ENCODE results near the gene IRF9.

Gene IRF9

GRCh38 chr14:24138396-24139271, 22.4 kb upstream of the IRF9 start:
- H3K27me3 ChIP-seq (replicated peaks; ENCODE audit: control insufficient read depth, insufficient read depth, low read length, poor library complexity, severe bottlenecking): no peaks in the 10 kb centered on the region
- no peak for DNase-seq
- H3K4me1 ChIP-seq (ENCODE audit: control insufficient read depth, insufficient read depth, low read length, poor library complexity, severe bottlenecking): peaks cover 41% of the 10 kb centered on the region
- H3K36me3 ChIP-seq (ENCODE audit: control insufficient read depth, insufficient read depth, low read length): peaks cover 23% of the 10 kb centered on the region
- H3K4me3 ChIP-seq (ENCODE audit: insufficient read depth, low read depth, low read length, poor library complexity, severe bottlenecking): no peak overlapping the region
- H3K9me3 ChIP-seq (ENCODE audit: control insufficient read depth, low read length): no peaks in the 10 kb centered on the region
- H3K27ac ChIP-seq (ENCODE audit: insufficient read depth, low read length, poor library complexity, severe bottlenecking): no peak overlapping the region

GRCh38 chr14:24139272-24139934, 21.7 kb upstream of the IRF9 start:
- Histone ChIP-seq H3K27me3 (replicated peaks; ENCODE audit: control insufficient read depth, insufficient read depth, low read length, poor library complexity, severe bottlenecking) (no peaks in the 10 kb centered on the region), H3K4me1 (ENCODE audit: control insufficient read depth, insufficient read depth, low read length, poor library complexity, severe bottlenecking) (peaks cover 41% of the 10 kb centered on the region), H3K27ac (ENCODE audit: insufficient read depth, low read length, poor library complexity, severe bottlenecking) (no peak overlapping the region), H3K36me3 (ENCODE audit: control insufficient read depth, insufficient read depth, low read length) (peaks cover 30% of the 10 kb centered on the region), H3K4me3 (ENCODE audit: insufficient read depth, low read depth, low read length, poor library complexity, severe bottlenecking) (no peak overlapping the region), H3K9me3 (ENCODE audit: control insufficient read depth, low read length) (no peaks in the 10 kb centered on the region)
- no peak for DNase-seq

- peaks cover 46% of the 10 kb centered on the region for H3K4me1 ChIP-seq (ENCODE audit: control insufficient read depth, insufficient read depth, low read length, poor library complexity, severe bottlenecking)
- peak within 1 kb of the TSS; percentile 77 for H3K27ac ChIP-seq (ENCODE audit: insufficient read depth, low read length, poor library complexity, severe bottlenecking)
- H3K9me3 ChIP-seq (ENCODE audit: control insufficient read depth, low read length): no peaks in the 10 kb centered on the region
- H3K27me3 ChIP-seq (replicated peaks; ENCODE audit: control insufficient read depth, insufficient read depth, low read length, poor library complexity, severe bottlenecking): no peaks in the 10 kb centered on the region
- DNase-seq: peak; percentile 99 to 100 (median 100)
- peak within 1 kb of the TSS; percentile 84 for H3K4me3 ChIP-seq (ENCODE audit: insufficient read depth, low read depth, low read length, poor library complexity, severe bottlenecking)
- H3K36me3 ChIP-seq (ENCODE audit: control insufficient read depth, insufficient read depth, low read length): peaks cover 30% of the 10 kb centered on the region
Observed at GRCh38 chr14:24141097-24141880, 19.8 kb upstream of the IRF9 start, which contains the start of gene EMC9. TSS of gene EMC9 (minus strand) at chr14:24141591. CDS start at chr14:24141304, 287 bp downstream.

GRCh38 chr14:24143511-24143910, 17.6 kb upstream of the IRF9 start:
- Histone ChIP-seq H3K27me3 (replicated peaks; ENCODE audit: control insufficient read depth, insufficient read depth, low read length, poor library complexity, severe bottlenecking) (no peaks in the 10 kb centered on the region), H3K4me1 (ENCODE audit: control insufficient read depth, insufficient read depth, low read length, poor library complexity, severe bottlenecking) (peaks cover 36% of the 10 kb centered on the region), H3K9me3 (ENCODE audit: control insufficient read depth, low read length) (no peaks in the 10 kb centered on the region), H3K36me3 (ENCODE audit: control insufficient read depth, insufficient read depth, low read length) (peaks cover 19% of the 10 kb centered on the region), H3K27ac (ENCODE audit: insufficient read depth, low read length, poor library complexity, severe bottlenecking) (no peak overlapping the region), H3K4me3 (ENCODE audit: insufficient read depth, low read depth, low read length, poor library complexity, severe bottlenecking) (no peak overlapping the region)
- DNase-seq: no peak

GRCh38 chr14:24144451-24144850, 16.6 kb upstream of the IRF9 start:
- Histone ChIP-seq H3K27ac (ENCODE audit: insufficient read depth, low read length, poor library complexity, severe bottlenecking) (no peak overlapping the region), H3K4me1 (ENCODE audit: control insufficient read depth, insufficient read depth, low read length, poor library complexity, severe bottlenecking) (peaks cover 37% of the 10 kb centered on the region), H3K36me3 (ENCODE audit: control insufficient read depth, insufficient read depth, low read length) (peaks cover 18% of the 10 kb centered on the region), H3K27me3 (replicated peaks; ENCODE audit: control insufficient read depth, insufficient read depth, low read length, poor library complexity, severe bottlenecking) (no peaks in the 10 kb centered on the region), H3K9me3 (ENCODE audit: control insufficient read depth, low read length) (no peaks in the 10 kb centered on the region), H3K4me3 (ENCODE audit: insufficient read depth, low read depth, low read length, poor library complexity, severe bottlenecking) (no peak overlapping the region)
- DNase-seq: no peak

- H3K4me1 ChIP-seq (ENCODE audit: control insufficient read depth, insufficient read depth, low read length, poor library complexity, severe bottlenecking): peaks cover 38% of the 10 kb centered on the region
- H3K27me3 ChIP-seq (replicated peaks; ENCODE audit: control insufficient read depth, insufficient read depth, low read length, poor library complexity, severe bottlenecking): no peaks in the 10 kb centered on the region
- DNase-seq: no peak
- H3K9me3 ChIP-seq (ENCODE audit: control insufficient read depth, low read length): no peaks in the 10 kb centered on the region
- H3K4me3 ChIP-seq (ENCODE audit: insufficient read depth, low read depth, low read length, poor library complexity, severe bottlenecking): no peak overlapping the region
- H3K36me3 ChIP-seq (ENCODE audit: control insufficient read depth, insufficient read depth, low read length): peaks cover 26% of the 10 kb centered on the region
- H3K27ac ChIP-seq (ENCODE audit: insufficient read depth, low read length, poor library complexity, severe bottlenecking): peak overlapping the region; percentile 93
Observed at GRCh38 chr14:24145219-24145618, 15.8 kb upstream of the IRF9 start.

- DNase-seq: no peak
Observed at GRCh38 chr14:24145690-24146452, 15.2 kb upstream of the IRF9 start.

GRCh38 chr14:24146453-24146977, 14.6 kb upstream of the IRF9 start, which contains the start of gene PSME2:
TSS of gene PSME2 (minus strand) at chr14:24146610. CDS start at chr14:24146581, 29 bp downstream.
- Histone ChIP-seq H3K27me3 (replicated peaks; ENCODE audit: control insufficient read depth, insufficient read depth, low read length, poor library complexity, severe bottlenecking) (no peaks in the 10 kb centered on the region), H3K36me3 (ENCODE audit: control insufficient read depth, insufficient read depth, low read length) (peaks cover 38% of the 10 kb centered on the region), H3K4me3 (ENCODE audit: insufficient read depth, low read depth, low read length, poor library complexity, severe bottlenecking) (peak within 1 kb of the TSS; percentile 93), H3K4me1 (ENCODE audit: control insufficient read depth, insufficient read depth, low read length, poor library complexity, severe bottlenecking) (peaks cover 33% of the 10 kb centered on the region), H3K27ac (ENCODE audit: insufficient read depth, low read length, poor library complexity, severe bottlenecking) (peak within 1 kb of the TSS; percentile 93), H3K9me3 (ENCODE audit: control insufficient read depth, low read length) (no peaks in the 10 kb centered on the region)
- peak; percentile 83 to 85 (median 84) for DNase-seq

More at GRCh38 chr14:24145690-24146452, 15.2 kb upstream of the IRF9 start:
- H3K9me3 ChIP-seq (ENCODE audit: control insufficient read depth, low read length): no peaks in the 10 kb centered on the region
- H3K36me3 ChIP-seq (ENCODE audit: control insufficient read depth, insufficient read depth, low read length): peaks cover 32% of the 10 kb centered on the region
- peak overlapping the region; percentile 93 for H3K4me3 ChIP-seq (ENCODE audit: insufficient read depth, low read depth, low read length, poor library complexity, severe bottlenecking)
- H3K4me1 ChIP-seq (ENCODE audit: control insufficient read depth, insufficient read depth, low read length, poor library complexity, severe bottlenecking): peaks cover 33% of the 10 kb centered on the region
- no peaks in the 10 kb centered on the region for H3K27me3 ChIP-seq (replicated peaks; ENCODE audit: control insufficient read depth, insufficient read depth, low read length, poor library complexity, severe bottlenecking)
- H3K27ac ChIP-seq (ENCODE audit: insufficient read depth, low read length, poor library complexity, severe bottlenecking): peak overlapping the region; percentile 93
